Measurements from ENCODE around the gene PAQR8. TPM values are rescaled to one million over a fixed set of nuclear protein-coding genes. Genes with fewer than 3 reads are reported as not detected.

Gene PAQR8
- polyA plus RNA-seq, 1 donor from 2014 or later = 1.8 TPM

- no peak for TF ChIP-seq REST (IDR thresholded peaks at IDR 0.05; ENCODE audit: borderline replicate concordance)
- TF ChIP-seq EZH2 (IDR thresholded peaks at IDR 0.05; ENCODE audit: borderline replicate concordance, insufficient read depth, low read length, poor library complexity, severe bottlenecking) = no peak
Measured at GRCh38 chr6:52403086-52403485, 41.1 kb downstream of the PAQR8 start (continued).

GRCh38 chr6:52403627-52404026, 41.7 kb downstream of the PAQR8 start:
- TF ChIP-seq EZH2 (IDR thresholded peaks at IDR 0.05; ENCODE audit: borderline replicate concordance, insufficient read depth, low read length, poor library complexity, severe bottlenecking) (no peak), REST (IDR thresholded peaks at IDR 0.05; ENCODE audit: borderline replicate concordance) (no peak), TAF1 (IDR thresholded peaks at IDR 0.05; ENCODE audit: low read depth) (no peak), RAD21 (conservative IDR thresholded peaks at IDR 0.05) (no peak), SMC3 (conservative IDR thresholded peaks at IDR 0.05; ENCODE audit: poor library complexity) (no peak), EP300 (conservative IDR thresholded peaks at IDR 0.05; ENCODE audit: poor library complexity, severe bottlenecking) (no peak), POLR2AphosphoS5 (IDR thresholded peaks at IDR 0.05) (no peak), CTCF (IDR thresholded peaks at IDR 0.05; ENCODE audit: poor library complexity, severe bottlenecking) (no peak), MXI1 (conservative IDR thresholded peaks at IDR 0.05; ENCODE audit: poor library complexity, severe bottlenecking) (no peak)
- H3K4me3 ChIP-seq (ENCODE audit: low read length) = no peak overlapping the region

More at GRCh38 chr6:52403627-52404026, 41.7 kb downstream of the PAQR8 start:
- Histone ChIP-seq H3K36me3 (ENCODE audit: insufficient read depth, low read length) (no peaks in the 10 kb centered on the region), H3K27ac (ENCODE audit: low read length) (no peak overlapping the region), H4K20me1 (ENCODE audit: insufficient read depth) (no peaks in the 10 kb centered on the region), H3K9me2 (ENCODE audit: insufficient read depth, low read length) (no peaks in the 10 kb centered on the region), H3K79me2 (replicated peaks; ENCODE audit: insufficient read depth, low read length) (no peaks in the 10 kb centered on the region), H3K4me2 (ENCODE audit: low read length) (no peak overlapping the region), H3K9ac (ENCODE audit: low read length) (no peak overlapping the region), H2AFZ (ENCODE audit: low read depth, low read length) (no peak overlapping the region), H3F3A (ENCODE audit: insufficient read depth, low read length, poor library complexity, severe bottlenecking) (no peaks in the 10 kb centered on the region), H3K9me3 (ENCODE audit: low read length) (no peaks in the 10 kb centered on the region), H3K27me3 (ENCODE audit: insufficient read depth, low read depth, low read length) (no peaks in the 10 kb centered on the region)
